Suppressor macrophage treated with lipopolysaccharide for 4 hours (primary cell): Measurements from ENCODE around the gene RABL2A.

Experiments
- DNase-seq: peaks from one replicate; pipeline ENCODE4 v3.0.0-alpha.2; 2020

RABL2A gene

GRCh38 chr2:113690871-113691270 lies 63.8 kb downstream of the RABL2A start:
- peak; percentile 6 for DNase-seq
